Activated gamma-delta T cell (primary cell): ENCODE data around the gene C12orf57.

Source experiments
- DNase-seq: peaks from one replicate; lab custom pipeline; 2025; lab: John Stamatoyannopoulos, UW

Gene C12orf57

GRCh38 chr12:6937481-6938352 lies 6.1 kb upstream of the C12orf57 start:
- peak; percentile 86 for DNase-seq

GRCh38 chr12:6938353-6939190 lies 5.2 kb upstream of the C12orf57 start:
- no peak for DNase-seq

GRCh38 chr12:6939191-6939540 lies 4.7 kb upstream of the C12orf57 start:
- DNase-seq = no peak

GRCh38 chr12:6941267-6941666 lies 2.6 kb upstream of the C12orf57 start:
- DNase-seq = no peak

GRCh38 chr12:6941782-6942181 lies 2.0 kb upstream of the C12orf57 start:
- no peak for DNase-seq

- no peak for DNase-seq
Measured at GRCh38 chr12:6942331-6942665, 1.5 kb upstream of the C12orf57 start.

- no peak for DNase-seq
Measured at GRCh38 chr12:6943389-6943721, 467 bp upstream of the C12orf57 start.

GRCh38 chr12:6944381-6945186 lies 762 bp downstream of the C12orf57 start:
- DNase-seq = peak; percentile 64

GRCh38 chr12:6945613-6946012 lies 1.8 kb downstream of the C12orf57 start:
- no peak for DNase-seq

- peak; percentile 50 for DNase-seq
Measured at GRCh38 chr12:6946033-6946919, 2.5 kb downstream of the C12orf57 start.

GRCh38 chr12:6946920-6947374 lies 3.1 kb downstream of the C12orf57 start:
- DNase-seq = no peak

- no peak for DNase-seq
Measured at GRCh38 chr12:6947615-6948014, 3.8 kb downstream of the C12orf57 start.

- DNase-seq = no peak
Measured at GRCh38 chr12:6948873-6949594, 5.2 kb downstream of the C12orf57 start.

GRCh38 chr12:6950401-6950801 lies 6.6 kb downstream of the C12orf57 start:
- no peak for DNase-seq

- DNase-seq = peak; percentile 34
Measured at GRCh38 chr12:6950811-6951540, 7.2 kb downstream of the C12orf57 start, which contains the start of gene PTPN6. Gene PTPN6, plus strand, starts transcription at chr12:6951356. Its CDS starts 157 bp downstream, at chr12:6951513.

GRCh38 chr12:6951551-6952120 lies 7.8 kb downstream of the C12orf57 start:
- DNase-seq = no peak

- no peak for DNase-seq
Measured at GRCh38 chr12:6952121-6952862, 8.5 kb downstream of the C12orf57 start.

- no peak for DNase-seq
Measured at GRCh38 chr12:6952863-6953441, 9.1 kb downstream of the C12orf57 start.
